ENCODE results near the gene CALML5. TPM values are rescaled to one million over a fixed set of nuclear protein-coding genes. Genes with fewer than 3 reads are reported as not detected.

CALML5 gene
- total RNA-seq, 1 experiment from 2014 or later, result not detected

GRCh38 chr10:5515948-5516761 lies 16.8 kb upstream of the CALML5 start:
- H3K9me3 ChIP-seq (ENCODE audit: control insufficient read depth, insufficient read depth, low read depth, low read length), result no peaks in the 10 kb centered on the region
- H3K4me3 ChIP-seq (ENCODE audit: low read depth in 2 of 2, low read length in 2 of 2), result no peak overlapping the region
- ChIA-PET POLR2A (no interaction called here), CTCF (no interaction called here)
- in situ Hi-C loops (cut with HindIII; ENCODE audit: low pct_unique_long_range_greater_than_20kb, low sequenced_read_pairs) (no loop called here), intact Hi-C loops (cut with micrococcal nuclease; ENCODE audit: unreplicated experiment) (no loop called here)
- H3K4me1 ChIP-seq (ENCODE audit: control insufficient read depth, insufficient read depth, low read length), result no peaks in the 10 kb centered on the region
- no peak for DNase-seq (ENCODE audit: low read depth, low spot score)
- TF ChIP-seq SIN3A (IDR thresholded peaks at IDR 0.05; ENCODE audit: borderline replicate concordance, insufficient read depth, low read depth, low read length) (no peak), TCF7L2 (IDR thresholded peaks at IDR 0.05; ENCODE audit: low read depth, low read length) (no peak), POLR2AphosphoS5 (IDR thresholded peaks at IDR 0.05; ENCODE audit: low read depth, low read length) (no peak), REST (IDR thresholded peaks at IDR 0.05; ENCODE audit: insufficient read depth in 1 of 2, low read depth in 2 of 2, low read length in 1 of 2) (no peak)
- TF ChIP-seq, protein P1, sequence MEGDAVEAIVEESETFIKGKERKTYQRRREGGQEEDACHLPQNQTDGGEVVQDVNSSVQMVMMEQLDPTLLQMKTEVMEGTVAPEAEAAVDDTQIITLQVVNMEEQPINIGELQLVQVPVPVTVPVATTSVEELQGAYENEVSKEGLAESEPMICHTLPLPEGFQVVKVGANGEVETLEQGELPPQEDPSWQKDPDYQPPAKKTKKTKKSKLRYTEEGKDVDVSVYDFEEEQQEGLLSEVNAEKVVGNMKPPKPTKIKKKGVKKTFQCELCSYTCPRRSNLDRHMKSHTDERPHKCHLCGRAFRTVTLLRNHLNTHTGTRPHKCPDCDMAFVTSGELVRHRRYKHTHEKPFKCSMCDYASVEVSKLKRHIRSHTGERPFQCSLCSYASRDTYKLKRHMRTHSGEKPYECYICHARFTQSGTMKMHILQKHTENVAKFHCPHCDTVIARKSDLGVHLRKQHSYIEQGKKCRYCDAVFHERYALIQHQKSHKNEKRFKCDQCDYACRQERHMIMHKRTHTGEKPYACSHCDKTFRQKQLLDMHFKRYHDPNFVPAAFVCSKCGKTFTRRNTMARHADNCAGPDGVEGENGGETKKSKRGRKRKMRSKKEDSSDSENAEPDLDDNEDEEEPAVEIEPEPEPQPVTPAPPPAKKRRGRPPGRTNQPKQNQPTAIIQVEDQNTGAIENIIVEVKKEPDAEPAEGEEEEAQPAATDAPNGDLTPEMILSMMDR (IDR thresholded peaks at IDR 0.05), result no peak
- H3K36me3 ChIP-seq (ENCODE audit: control insufficient read depth, insufficient read depth, low read length), result no peaks in the 10 kb centered on the region
- H3K27me3 ChIP-seq (ENCODE audit: control insufficient read depth, insufficient read depth, low read length), result no peaks in the 10 kb centered on the region
- ATAC-seq, result no peak
- H3K27ac ChIP-seq (ENCODE audit: low read length), result no peak overlapping the region
- BruUV-seq (replicated peaks), result no TSS peak

DNA sequence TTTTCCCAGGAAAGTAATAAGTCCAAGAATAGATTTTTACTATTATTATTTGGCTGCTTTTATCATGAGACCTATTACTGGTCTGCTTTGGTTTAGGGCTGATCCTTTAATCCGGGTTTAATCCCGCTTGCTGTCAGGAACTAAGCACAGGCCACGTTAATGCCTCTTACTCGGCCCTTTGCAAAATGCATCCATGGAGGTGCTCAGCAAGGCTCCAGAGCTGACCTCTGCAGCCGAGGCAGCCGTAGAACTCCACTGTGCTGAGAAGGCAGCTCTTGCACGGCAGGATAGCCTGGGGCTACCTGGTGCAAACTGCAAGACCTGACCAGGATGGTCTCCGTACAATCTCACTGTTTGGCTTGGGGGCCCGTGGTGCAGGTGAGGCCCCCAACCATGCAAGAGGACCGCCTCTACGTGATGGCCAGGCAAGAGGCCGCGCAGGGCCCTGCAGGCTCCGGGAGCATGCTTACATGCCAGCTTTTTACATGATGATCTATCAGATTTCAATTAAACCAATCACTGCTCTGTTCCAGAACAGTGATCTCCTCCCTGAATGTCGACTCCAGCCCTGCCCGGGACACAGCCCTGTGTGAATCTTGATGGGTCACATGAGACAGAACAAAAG lies 15.0 kb upstream of the CALML5 start:
- CTCF ChIA-PET, result interaction anchor here (0.6 kb wide), 1 partner anchor 90 kb away, joined by 4 read pairs; no protein-coding TSS in a partner anchor
- BruUV-seq (replicated peaks), result no TSS peak
- ATAC-seq, result no peak

More for the DNA sequence above, 15.0 kb upstream of the CALML5 start:
- DNase-seq (ENCODE audit: low read depth, low spot score), result no peak
- POLR2A ChIA-PET, result no interaction called here
- intact Hi-C loops (cut with micrococcal nuclease; ENCODE audit: unreplicated experiment), result no loop called here
- in situ Hi-C loops (cut with HindIII; ENCODE audit: low pct_unique_long_range_greater_than_20kb, low sequenced_read_pairs), result no loop called here
- H3K9me3 ChIP-seq (ENCODE audit: control insufficient read depth, insufficient read depth, low read depth, low read length), result no peaks in the 10 kb centered on the region
- no peak overlapping the region for H3K4me3 ChIP-seq (ENCODE audit: low read depth in 2 of 2, low read length in 2 of 2)
- H3K27me3 ChIP-seq (ENCODE audit: control insufficient read depth, insufficient read depth, low read length), result no peaks in the 10 kb centered on the region
- no peak overlapping the region for H3K27ac ChIP-seq (ENCODE audit: low read length)
- no peak for TF ChIP-seq SIN3A (IDR thresholded peaks at IDR 0.05; ENCODE audit: borderline replicate concordance, insufficient read depth, low read depth, low read length)
- TF ChIP-seq, protein P1 (IDR thresholded peaks at IDR 0.05), result no peak
- no peak for TF ChIP-seq REST (IDR thresholded peaks at IDR 0.05; ENCODE audit: insufficient read depth in 1 of 2, low read depth in 2 of 2, low read length in 1 of 2)
- no peak for TF ChIP-seq POLR2AphosphoS5 (IDR thresholded peaks at IDR 0.05; ENCODE audit: low read depth, low read length)
- TF ChIP-seq TCF7L2 (IDR thresholded peaks at IDR 0.05; ENCODE audit: low read depth, low read length), result no peak
- no peaks in the 10 kb centered on the region for H3K36me3 ChIP-seq (ENCODE audit: control insufficient read depth, insufficient read depth, low read length)
- no peaks in the 10 kb centered on the region for H3K4me1 ChIP-seq (ENCODE audit: control insufficient read depth, insufficient read depth, low read length)
